Measurements from ENCODE around the gene FRMD4A. TPM values are rescaled to one million over a fixed set of nuclear protein-coding genes. Genes with fewer than 3 reads are reported as not detected.

FRMD4A gene
- total and polyA plus RNA-seq, 12 donors: 17.4 to 43.4 (median 30.3) TPM

DNA sequence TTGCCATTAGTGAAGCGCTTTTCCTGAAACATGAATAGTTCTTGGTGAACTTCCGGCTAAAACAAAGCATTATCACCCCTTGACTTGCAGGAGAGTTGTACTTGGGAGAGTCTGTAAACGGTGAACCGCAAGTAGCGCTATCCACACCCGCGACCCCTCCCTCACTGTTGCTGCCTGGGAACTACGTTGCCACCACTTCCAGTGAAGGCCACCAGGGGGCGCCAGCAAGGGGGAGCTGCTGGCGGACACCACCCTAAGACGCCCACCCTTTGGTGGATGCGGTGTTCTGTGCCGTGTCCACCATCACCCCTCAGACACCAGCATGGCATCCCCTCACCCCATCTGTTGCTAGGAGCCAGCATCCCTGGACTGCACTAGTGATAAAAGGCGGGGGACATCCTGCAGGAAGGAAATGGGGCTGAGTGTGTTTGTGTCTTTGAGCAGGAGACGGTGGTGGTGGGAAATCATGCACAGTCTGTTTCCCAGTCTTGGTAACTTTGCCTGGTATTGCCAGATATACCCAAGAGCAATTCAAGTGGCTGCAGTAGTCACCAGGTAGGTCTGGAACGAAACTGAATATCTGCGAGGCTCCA is 298.2 kb downstream of the FRMD4A start:
- no peaks in the 10 kb centered on the region for H3K36me3 ChIP-seq
- 32 to 45% methylated on average over 17 of the region's 17 CpGs for WGBS, 2 donors
- intact Hi-C loops (cut with DNase I): loop anchor here in 1 of 10 donors (5.0 kb wide), 1 partner anchor 60 kb away; no protein-coding TSS in a partner anchor
- DNase-seq (peak in 1 of 2 donors; percentile 51), ATAC-seq (peak in 3 of 8 donors; percentile 17 to 34 (median 29))
- no peaks in the 10 kb centered on the region for H3K9me3 ChIP-seq
- peaks cover 0 to 7% (median 0%) of the 10 kb centered on the region in 7 donors for H3K27me3 ChIP-seq
- TF ChIP-seq, protein P1, sequence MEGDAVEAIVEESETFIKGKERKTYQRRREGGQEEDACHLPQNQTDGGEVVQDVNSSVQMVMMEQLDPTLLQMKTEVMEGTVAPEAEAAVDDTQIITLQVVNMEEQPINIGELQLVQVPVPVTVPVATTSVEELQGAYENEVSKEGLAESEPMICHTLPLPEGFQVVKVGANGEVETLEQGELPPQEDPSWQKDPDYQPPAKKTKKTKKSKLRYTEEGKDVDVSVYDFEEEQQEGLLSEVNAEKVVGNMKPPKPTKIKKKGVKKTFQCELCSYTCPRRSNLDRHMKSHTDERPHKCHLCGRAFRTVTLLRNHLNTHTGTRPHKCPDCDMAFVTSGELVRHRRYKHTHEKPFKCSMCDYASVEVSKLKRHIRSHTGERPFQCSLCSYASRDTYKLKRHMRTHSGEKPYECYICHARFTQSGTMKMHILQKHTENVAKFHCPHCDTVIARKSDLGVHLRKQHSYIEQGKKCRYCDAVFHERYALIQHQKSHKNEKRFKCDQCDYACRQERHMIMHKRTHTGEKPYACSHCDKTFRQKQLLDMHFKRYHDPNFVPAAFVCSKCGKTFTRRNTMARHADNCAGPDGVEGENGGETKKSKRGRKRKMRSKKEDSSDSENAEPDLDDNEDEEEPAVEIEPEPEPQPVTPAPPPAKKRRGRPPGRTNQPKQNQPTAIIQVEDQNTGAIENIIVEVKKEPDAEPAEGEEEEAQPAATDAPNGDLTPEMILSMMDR (IDR thresholded peaks at IDR 0.05): peak; percentile 45 to 82 (median 69)
- H3K4me3 ChIP-seq: no peak overlapping the region
- H3K27ac ChIP-seq: no peak overlapping the region
- peaks cover 0 to 6% (median 0%) of the 10 kb centered on the region in 9 donors for H3K4me1 ChIP-seq

GRCh38 chr10:14026325-14026724 is 304.4 kb downstream of the FRMD4A start:
- no peak overlapping the region for H3K27ac ChIP-seq
- no peaks in the 10 kb centered on the region for H3K36me3 ChIP-seq
- H3K9me3 ChIP-seq: no peaks in the 10 kb centered on the region
- 84 to 88% methylated on average over 4 of the region's 4 CpGs for WGBS, 2 donors
- intact Hi-C loops (cut with DNase I): no loop called here
- H3K4me3 ChIP-seq: no peak overlapping the region
- DNase-seq (no peak), ATAC-seq (no peak)
- H3K4me1 ChIP-seq: no peaks in the 10 kb centered on the region
- H3K27me3 ChIP-seq: peaks cover 0 to 7% (median 0%) of the 10 kb centered on the region in 7 donors
- TF ChIP-seq, protein P1 (IDR thresholded peaks at IDR 0.05): no peak

- Histone ChIP-seq H3K27ac (no peak overlapping the region), H3K4me1 (no peaks in the 10 kb centered on the region), H3K27me3 (peaks cover 0 to 7% (median 0%) of the 10 kb centered on the region in 7 donors), H3K36me3 (no peaks in the 10 kb centered on the region), H3K4me3 (no peak overlapping the region), H3K9me3 (no peaks in the 10 kb centered on the region)
- intact Hi-C loops (cut with DNase I): no loop called here
- 81 to 82% methylated on average over 10 of the region's 10 CpGs for WGBS, 2 donors
- TF ChIP-seq, protein P1 (IDR thresholded peaks at IDR 0.05): no peak
- no peak for ATAC-seq
- no peak for DNase-seq
Measured at GRCh38 chr10:14025283-14026189, 305.2 kb downstream of the FRMD4A start.

Data from heart right ventricle (tissue), 16 donors.